Measurements from ENCODE around the gene OIT3. TPM values are rescaled to one million over a fixed set of nuclear protein-coding genes. Genes with fewer than 3 reads are reported as not detected.

Gene OIT3
- total and polyA plus RNA-seq, 2 of the 8 experiments (the other 6 are each of a cell fraction or from before 2014, with no cell fraction given) = not detected

DNA sequence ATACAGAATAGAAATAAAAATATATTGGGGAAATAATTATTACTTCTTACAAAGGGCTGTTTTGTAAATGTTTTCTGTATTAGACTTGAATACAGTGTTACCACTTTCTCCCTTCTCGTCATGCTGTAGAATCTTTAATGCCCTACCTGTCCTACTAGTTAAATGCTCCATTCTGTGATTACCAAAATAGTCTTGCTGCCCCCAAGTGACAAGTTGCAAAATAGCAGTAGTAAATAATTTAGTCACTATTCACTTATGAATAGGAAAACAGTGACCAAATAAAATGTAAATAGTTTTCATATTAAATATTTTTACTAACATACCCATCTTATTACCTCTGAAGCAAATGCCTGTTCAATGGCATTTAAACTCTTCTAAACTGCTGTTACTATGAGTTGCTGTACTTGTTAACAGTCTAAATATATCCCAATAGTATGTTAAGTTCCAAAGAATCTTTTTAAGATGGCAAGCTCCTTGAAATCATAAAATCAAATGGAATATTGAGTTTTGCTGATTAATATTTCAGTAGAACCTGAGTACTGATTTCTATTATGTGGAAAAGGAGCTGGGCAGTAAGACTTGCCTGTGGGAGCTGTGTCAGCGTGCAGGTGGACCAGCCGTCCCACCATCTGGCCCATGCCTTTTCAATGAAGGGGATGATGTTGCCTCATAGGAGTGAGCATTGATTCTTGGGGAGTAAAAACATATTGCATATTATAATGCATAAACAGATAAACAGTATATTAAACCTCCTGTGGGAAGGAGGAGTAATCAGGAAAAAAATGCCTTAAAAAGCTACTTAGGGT, 18.1 kb upstream of the OIT3 start (continued):
- TF ChIP-seq, protein P1, sequence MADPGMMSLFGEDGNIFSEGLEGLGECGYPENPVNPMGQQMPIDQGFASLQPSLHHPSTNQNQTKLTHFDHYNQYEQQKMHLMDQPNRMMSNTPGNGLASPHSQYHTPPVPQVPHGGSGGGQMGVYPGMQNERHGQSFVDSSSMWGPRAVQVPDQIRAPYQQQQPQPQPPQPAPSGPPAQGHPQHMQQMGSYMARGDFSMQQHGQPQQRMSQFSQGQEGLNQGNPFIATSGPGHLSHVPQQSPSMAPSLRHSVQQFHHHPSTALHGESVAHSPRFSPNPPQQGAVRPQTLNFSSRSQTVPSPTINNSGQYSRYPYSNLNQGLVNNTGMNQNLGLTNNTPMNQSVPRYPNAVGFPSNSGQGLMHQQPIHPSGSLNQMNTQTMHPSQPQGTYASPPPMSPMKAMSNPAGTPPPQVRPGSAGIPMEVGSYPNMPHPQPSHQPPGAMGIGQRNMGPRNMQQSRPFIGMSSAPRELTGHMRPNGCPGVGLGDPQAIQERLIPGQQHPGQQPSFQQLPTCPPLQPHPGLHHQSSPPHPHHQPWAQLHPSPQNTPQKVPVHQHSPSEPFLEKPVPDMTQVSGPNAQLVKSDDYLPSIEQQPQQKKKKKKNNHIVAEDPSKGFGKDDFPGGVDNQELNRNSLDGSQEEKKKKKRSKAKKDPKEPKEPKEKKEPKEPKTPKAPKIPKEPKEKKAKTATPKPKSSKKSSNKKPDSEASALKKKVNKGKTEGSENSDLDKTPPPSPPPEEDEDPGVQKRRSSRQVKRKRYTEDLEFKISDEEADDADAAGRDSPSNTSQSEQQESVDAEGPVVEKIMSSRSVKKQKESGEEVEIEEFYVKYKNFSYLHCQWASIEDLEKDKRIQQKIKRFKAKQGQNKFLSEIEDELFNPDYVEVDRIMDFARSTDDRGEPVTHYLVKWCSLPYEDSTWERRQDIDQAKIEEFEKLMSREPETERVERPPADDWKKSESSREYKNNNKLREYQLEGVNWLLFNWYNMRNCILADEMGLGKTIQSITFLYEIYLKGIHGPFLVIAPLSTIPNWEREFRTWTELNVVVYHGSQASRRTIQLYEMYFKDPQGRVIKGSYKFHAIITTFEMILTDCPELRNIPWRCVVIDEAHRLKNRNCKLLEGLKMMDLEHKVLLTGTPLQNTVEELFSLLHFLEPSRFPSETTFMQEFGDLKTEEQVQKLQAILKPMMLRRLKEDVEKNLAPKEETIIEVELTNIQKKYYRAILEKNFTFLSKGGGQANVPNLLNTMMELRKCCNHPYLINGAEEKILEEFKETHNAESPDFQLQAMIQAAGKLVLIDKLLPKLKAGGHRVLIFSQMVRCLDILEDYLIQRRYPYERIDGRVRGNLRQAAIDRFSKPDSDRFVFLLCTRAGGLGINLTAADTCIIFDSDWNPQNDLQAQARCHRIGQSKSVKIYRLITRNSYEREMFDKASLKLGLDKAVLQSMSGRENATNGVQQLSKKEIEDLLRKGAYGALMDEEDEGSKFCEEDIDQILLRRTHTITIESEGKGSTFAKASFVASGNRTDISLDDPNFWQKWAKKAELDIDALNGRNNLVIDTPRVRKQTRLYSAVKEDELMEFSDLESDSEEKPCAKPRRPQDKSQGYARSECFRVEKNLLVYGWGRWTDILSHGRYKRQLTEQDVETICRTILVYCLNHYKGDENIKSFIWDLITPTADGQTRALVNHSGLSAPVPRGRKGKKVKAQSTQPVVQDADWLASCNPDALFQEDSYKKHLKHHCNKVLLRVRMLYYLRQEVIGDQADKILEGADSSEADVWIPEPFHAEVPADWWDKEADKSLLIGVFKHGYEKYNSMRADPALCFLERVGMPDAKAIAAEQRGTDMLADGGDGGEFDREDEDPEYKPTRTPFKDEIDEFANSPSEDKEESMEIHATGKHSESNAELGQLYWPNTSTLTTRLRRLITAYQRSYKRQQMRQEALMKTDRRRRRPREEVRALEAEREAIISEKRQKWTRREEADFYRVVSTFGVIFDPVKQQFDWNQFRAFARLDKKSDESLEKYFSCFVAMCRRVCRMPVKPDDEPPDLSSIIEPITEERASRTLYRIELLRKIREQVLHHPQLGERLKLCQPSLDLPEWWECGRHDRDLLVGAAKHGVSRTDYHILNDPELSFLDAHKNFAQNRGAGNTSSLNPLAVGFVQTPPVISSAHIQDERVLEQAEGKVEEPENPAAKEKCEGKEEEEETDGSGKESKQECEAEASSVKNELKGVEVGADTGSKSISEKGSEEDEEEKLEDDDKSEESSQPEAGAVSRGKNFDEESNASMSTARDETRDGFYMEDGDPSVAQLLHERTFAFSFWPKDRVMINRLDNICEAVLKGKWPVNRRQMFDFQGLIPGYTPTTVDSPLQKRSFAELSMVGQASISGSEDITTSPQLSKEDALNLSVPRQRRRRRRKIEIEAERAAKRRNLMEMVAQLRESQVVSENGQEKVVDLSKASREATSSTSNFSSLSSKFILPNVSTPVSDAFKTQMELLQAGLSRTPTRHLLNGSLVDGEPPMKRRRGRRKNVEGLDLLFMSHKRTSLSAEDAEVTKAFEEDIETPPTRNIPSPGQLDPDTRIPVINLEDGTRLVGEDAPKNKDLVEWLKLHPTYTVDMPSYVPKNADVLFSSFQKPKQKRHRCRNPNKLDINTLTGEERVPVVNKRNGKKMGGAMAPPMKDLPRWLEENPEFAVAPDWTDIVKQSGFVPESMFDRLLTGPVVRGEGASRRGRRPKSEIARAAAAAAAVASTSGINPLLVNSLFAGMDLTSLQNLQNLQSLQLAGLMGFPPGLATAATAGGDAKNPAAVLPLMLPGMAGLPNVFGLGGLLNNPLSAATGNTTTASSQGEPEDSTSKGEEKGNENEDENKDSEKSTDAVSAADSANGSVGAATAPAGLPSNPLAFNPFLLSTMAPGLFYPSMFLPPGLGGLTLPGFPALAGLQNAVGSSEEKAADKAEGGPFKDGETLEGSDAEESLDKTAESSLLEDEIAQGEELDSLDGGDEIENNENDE (IDR thresholded peaks at IDR 0.05; ENCODE audit: insufficient replicate concordance, low read length) = peak; percentile 30
- TF ChIP-seq CEBPB (IDR thresholded peaks at IDR 0.05; ENCODE audit: low read depth, low read length) (no peak), RAD21 (IDR thresholded peaks at IDR 0.05 in 1 of 2, conservative IDR thresholded peaks at IDR 0.05 in 1 of 2; ENCODE audit: low read depth in 2 of 2, low read length in 2 of 2) (peak; percentile 74)

Measured in H1 (cell line).